Stimulated activated CD4-positive, alpha-beta T cell treated with anti-CD3 and anti-CD28 coated beads, Interleukin-15, amount 100 ng/mL, for 24 hours (primary cell): ENCODE measurements around the gene ARHGEF19.
"Not testable (repeated sequence)": the region's sequence is repeated elsewhere in the genome, so short reads cannot be mapped to it uniquely, and the experiment has no call there.

Experiments
- DNase-seq: peaks from one replicate; pipeline ENCODE4 v3.0.0-alpha.2; 2020

Gene ARHGEF19

DNA sequence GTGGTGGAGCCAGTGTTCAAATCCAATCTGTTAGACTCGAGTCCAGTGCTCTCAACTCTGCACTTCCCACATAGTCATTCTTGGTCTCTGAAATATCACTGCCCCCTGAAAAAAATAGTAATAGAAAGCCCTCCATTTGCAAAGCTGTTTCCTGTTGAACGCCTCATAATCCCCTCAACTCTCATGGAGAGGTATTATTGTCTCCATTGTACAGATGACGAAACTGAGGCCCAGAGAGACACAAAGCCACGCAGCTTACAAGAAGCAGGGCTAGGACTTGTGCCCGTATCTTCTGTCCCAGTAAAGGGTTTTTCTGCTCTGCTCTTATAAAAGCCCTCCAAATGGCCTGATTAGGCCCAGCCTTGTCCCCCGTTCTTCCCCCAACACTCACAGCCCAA lies 6.2 kb upstream of the ARHGEF19 start:
- DNase-seq = no peak

DNA sequence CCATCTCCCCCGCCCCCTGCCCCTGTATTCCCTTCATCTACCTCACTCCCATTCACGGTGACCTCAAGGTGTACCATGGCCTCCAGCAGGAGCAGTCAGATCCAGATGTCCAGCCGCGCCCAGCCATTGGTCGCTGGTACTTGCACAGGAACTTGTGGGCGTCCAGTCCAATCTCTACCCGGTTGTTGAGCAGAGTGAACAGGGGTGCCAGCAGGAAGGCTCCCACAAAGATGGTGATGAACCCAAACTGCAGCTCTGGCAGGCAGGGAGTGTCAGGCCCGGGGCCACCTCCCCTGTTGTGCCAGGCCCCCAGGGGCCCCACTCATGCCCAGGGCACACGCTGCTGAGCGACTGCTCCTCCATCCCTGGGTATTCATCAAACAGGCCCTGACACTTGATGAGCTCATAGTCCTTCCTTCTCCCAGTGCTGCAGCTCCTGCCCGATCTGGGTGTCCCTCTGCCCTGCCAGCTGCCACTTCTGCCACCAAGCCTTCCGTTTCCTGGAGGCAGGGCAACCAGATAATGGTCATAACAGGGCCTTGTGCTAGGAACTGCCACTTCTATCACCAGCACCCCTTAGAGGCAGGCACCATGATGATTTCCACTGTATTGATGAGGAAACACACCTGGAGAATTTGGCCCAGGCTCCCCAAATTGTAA lies 5.7 kb upstream of the ARHGEF19 start:
- no peak for DNase-seq

DNA sequence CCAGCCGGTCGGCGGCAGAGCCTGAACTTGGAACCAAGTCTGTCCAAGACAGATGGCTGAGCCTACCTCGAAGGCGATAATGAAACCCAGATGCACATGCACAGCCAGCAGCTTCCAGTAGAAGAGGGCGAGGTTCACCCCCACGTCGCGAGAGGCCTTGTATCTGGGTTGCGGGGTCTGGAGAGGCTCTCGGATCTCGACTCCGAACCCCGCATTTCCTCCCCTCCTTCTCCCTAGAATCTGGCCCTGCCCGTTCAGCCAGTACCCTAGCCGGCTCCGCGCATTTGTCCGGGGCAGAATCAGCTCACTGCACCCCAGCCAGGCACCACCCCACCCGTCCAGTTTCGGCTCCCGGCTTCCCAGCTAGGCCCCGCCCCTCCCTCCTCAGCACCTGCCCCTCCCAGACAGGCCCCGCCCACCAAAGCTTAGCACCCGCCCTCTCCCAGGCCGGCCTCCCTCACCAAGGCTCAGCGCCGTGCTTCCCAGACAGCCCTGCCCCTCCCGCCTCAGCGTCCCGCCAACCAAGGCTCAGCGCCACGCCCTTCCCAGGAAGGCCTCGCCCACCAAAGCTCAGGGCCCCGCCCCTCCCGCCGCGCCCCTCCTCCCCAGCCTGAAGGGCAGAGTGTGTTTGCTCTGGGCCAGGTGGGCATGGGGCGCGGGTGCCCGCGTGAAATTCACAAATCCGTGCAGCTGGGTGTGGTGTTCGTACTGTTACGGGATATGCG lies 4.8 kb upstream of the ARHGEF19 start:
- DNase-seq = peak; percentile 97

DNA sequence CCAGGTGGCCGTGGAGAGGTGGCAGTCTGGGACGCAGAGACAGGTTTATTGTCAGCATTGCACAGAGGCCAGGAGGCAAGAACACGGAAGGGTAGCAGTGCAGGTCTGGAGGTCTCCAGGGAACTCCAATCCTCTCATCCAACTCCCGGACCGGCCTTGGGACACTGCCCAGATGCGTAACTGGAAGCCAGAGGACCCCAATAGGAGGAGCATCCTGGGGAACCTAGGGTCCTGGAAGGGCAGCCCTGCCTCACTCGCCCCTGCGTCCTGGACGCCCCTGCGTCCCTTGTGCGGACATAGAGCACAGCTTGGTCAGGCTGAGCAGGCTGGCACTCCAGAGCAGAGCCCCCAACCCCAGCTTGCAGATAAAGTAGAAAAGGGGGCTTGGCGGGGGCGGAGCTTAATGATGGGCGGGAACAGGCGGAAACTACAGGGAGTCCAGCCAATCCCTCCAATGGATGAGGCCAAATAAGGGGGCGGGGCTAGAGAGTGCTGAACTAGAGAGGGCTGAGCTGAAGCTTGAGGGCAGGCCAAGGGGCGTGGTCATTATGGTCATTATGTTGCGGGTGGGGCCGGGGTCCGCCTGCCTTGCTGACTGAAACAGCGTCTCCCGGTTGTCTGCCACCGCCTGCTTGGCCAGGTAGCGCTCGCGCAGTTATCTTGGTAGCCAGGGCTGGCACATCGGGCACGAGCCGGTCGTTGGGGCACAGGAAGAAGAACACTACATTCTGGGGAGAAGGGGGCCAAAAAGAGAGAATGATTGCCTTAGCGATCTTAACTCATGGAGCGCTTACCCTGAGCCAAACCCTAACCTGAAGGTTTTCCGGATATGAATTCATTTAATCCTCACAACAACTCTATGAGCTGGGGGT lies 3.7 kb upstream of the ARHGEF19 start:
- peak; percentile 77 for DNase-seq

DNA sequence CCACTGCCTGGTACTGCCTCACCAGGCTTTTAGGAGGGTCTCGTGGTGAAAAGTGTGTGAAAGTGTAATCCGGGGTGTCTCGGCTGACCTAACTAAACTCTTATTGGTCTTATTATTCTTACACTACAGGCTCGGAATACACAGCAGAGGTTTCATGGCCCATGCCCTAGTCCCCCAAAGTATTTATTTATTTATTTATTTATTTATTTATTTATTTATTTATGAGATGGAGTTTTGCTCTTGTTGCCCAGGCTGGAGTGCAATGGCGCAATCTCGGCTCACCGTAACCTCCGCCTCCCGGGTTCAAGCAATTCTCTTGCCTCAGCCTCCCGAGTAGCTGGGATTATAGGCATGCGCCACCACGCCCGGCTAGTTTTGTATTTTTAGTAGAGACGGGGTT lies 2.8 kb upstream of the ARHGEF19 start:
- not testable (repeated sequence) for DNase-seq

DNA sequence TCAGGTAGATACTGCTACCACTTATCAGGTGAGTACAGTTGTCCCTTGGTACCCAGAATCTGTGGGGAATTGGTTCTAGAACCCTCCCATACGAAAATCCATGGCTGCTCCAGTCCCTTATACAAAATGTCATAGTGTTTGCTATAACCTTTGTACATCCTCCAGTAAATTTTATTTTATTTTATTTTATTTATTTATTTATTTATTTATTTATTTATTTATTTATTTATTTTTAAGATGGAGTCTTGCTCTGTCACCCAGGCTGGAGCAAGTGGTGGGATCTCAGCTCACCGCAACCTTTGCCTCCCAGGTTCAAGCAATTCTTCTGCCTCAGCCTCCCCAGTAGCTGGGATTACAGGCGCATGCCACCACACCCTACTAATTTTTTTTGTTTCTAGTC lies 1.1 kb upstream of the ARHGEF19 start:
- not testable (repeated sequence) for DNase-seq

DNA sequence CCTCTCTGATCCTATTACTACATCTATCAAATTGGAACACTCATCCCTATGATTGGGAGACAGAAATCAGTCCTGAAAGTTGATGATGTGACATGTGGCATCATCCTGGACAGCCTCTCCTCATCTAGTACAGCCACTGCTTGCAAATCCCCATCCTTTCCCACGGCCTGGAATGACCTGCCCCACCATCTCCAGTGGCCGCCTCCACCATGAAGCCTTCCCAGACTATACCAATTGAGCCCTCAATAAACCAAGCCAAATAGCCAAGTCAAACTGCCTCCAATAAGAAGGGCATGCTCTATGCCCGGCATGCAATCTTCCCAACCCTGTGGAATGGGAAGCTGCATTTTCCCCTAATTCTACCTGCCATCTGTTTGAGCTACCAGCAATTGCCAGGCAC lies 561 bp upstream of the ARHGEF19 start:
- DNase-seq = no peak

DNA sequence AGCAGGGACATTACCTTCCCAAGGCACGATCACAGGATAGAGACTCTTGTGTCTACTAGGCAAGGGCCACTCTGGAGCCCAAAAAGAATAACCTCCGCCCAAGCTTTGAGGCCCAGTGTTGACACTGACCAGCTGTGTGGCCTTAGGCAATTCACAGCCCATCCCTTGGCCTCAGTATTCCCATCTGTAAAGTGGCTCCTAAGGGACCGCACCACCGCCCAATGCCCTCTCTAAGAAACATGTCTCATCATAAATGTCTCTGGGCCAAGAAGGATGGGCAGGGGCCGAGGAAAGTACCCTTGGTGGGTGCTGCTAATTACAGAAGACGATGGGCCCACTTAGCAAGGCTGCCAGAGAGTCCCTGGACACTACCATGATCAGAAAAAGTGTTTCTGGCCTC lies 628 bp downstream of the ARHGEF19 start:
- DNase-seq = no peak

DNA sequence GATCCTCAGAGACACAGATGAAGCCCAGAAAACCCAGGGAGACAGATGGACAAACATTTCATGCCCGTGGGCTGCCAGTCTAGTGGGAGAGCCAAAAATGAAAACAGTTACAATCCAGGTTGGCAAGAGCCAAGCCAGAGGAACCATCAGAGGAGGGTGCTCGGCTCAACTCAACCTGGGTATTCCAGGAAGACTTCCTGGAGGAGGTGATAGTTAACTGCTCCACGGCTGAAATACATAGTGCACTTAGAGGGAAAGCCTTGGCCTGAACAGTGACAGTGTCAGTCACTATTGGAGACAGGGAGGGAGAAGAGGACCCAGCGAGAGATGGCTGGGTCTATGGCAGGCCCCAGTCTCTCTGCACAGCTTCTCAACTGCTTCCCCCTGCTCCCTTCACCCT lies 1.9 kb downstream of the ARHGEF19 start:
- DNase-seq = no peak

DNA sequence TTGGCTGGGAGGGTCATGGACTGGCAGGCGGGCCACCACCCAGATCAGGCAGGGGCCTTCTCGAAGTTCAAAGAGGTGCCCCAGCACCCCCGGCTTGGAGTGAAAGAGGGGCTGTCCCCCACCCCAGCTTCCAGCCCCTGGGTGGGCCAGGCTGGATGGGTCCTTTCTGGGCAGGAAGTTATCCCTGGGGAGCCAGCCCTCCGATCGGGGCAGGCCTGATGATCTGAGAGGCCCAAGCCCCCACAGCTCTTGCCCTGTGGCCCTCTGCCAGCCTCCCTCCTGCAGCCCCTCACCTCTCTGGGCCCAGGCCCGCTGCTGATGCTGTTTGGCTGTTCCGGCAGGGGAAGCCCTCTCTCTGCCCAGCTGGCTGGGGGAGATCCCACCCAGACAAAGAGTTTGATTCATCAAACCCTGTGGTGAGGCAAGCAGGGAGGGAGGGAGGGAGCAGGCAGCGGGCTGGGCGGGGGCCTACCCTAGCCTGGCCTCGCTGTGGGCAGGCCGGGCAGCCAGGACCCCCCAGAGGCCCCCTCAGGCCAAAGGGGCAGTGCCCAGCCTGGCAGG lies 2.5 kb downstream of the ARHGEF19 start:
- no peak for DNase-seq

DNA sequence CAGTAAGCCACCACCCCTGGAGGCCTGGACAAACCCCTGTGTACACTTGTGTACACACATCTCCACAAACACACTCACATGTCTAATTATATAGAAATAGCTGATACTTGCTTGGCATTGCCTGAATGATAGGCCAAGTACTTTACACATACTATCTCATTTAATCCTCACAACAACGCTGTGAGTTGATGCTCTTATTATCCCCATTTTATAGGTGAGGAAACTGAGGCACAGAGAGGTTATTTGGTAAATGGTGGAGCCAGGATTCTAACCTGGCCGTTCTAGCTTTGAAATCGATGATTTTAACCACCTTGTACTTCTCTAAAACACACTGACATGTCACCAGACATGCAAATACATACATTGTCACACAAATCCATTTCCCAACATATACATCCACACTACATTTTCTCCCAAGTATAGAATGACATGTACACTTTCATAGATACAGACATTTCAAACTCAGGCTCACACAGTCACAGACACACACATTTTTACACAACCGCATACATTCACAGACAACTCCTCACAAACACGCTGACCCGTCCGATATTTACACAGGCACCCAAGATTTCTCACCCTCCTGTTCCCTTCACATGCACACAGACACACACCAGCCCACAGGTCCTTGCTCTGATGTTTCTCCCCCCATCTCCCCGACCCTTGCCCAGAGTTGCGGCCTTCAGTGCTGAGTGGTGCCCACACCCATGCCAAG lies 3.2 kb downstream of the ARHGEF19 start:
- no peak for DNase-seq

DNA sequence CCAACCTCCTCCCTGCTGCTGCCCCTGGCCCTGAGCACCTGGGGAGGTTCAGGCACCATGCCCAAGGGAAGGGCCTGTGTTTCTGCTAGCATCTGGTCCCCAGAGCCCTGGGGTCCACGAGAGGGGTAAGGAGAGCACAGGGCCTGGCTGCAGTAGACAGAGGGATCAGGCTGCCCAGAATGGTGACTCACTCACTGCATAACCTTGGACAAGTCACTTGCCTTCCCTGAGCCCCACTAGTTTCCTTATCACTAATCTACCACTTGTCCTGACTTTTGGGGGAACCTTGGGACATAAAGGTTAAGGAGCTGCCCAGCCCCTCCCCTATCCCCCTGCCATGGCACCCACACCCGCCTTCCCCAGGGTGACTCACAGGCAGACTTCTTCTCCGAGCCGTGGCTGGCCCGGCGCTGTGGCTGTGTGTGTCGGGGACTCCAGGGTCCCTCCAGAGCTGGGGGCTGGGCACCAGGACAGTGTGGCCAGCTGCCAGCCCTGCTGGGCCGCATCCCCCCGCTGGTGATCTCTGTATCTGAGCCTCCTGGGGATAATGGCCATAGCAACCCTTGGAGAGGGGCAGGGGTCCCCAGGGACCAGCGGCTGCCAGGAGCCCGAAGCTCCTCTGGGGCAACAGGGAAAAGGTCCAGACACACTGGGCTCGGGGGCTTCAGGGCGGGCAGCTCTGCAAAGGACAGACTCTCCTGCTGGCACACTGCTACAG lies 4.0 kb downstream of the ARHGEF19 start:
- no peak for DNase-seq

DNA sequence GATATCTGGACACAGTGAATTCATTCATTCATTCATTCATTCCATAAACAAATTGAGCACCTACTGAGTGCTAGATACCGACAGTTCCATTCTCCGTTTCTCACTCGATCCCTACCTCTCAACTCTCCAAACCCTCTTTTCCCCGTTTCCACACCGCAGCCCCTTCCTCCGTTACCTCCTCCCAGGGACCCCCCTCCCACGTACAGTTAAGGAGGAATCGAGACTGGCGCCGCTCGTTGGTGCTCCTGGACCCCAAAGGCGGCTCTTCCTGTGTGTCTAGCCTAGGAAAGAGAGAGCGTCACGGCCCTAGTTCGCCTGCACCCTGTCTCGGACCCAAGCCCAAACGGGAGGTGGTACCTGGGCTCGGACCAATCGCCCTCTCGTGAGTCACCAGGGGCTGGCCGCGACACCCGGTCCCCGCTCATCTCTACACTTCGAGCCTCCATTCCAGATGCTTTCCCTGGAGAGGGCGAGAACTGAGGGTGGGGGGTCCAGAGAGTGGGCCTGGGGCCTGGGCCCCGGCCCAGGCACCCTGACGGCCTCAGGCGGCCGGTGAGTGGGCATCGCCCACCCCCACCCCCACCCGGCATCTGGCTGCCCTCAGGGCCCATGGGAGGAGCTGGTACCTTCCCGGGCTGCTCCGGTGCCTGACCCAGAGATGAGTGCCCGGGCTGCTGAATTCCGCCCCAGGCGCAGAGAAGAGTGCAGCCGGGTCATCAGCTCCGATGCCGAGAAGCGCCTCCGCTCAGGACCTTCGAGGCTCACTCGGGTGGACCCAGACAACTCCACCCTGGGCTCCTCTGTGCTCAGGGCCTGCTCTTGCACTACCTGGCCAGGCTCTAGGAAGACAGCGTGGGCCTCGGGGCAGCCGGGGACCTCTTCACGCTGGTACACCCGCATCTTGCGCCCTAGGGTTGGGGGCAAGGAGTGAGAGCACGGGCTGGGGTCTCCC lies 4.9 kb downstream of the ARHGEF19 start:
- DNase-seq = no peak

DNA sequence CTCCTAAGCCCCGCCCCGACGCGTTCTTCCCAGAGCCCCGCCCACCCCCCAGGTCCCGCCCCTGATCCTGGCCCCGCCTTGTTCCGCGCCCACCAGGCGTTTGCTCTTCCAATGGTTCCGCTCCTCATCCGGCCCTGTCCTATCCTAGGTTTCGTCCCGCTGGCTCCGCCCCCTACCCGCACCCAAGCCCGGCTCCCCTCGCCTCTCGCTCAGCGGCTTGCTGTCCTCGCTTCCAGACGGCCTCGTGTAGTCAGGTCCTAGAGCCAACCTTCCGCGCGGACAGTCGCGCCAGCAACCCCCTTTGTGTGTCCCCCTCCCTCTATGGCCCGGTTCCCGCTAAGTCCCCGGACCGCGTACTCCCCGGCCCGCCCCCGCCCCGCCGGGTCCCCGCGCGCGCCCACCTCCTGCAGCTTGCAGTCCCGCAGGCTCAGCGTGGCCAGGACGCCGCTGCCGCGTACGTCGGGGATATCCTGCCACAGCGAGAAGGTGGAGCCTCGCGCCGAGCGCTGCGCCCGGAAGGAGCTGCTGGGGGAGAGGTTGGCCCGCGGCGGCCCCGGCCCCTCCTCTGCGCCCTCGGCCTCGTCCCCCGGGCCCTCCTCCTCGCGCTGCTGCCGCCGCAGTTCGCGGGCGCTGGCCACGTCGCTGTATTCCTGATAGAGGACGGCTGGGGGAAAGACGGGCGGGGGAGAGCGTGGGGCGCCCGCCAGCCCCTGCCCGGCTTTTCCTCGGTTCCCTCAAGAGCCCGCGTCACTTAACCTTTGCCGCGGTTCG lies 5.7 kb downstream of the ARHGEF19 start:
- peak; percentile 97 for DNase-seq

DNA sequence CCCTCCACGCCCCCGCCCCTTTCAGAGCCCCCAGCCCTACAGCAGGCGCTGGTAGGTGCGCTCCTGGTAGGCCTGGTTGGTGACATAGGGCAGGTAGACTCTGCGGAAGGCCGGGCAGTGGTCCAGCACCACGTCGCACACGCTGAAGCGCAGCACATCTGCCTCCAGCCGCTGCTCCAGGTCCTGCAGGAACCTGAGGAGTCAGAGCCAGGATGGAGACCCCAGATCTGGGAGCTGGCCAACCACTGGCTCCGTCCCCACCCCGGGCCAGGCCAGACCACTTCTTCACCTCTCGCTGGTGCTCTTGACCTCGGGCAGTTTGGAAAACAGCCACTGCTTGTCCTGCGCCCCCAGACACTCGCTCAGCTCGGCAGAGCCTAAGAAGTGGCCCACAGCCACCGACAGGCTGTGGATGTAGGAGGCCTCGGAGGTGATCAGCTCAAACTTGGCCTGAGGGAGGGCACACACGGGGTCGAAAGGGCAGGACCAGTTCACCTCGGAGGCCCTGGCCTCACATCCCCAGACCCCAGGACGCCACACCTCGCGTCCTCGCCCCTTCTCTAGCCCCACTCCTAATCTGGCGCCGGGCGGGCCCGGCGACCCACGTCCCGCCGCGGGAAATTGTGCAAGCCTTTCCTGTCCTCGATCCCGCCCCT lies 6.4 kb downstream of the ARHGEF19 start:
- DNase-seq = no peak

DNA sequence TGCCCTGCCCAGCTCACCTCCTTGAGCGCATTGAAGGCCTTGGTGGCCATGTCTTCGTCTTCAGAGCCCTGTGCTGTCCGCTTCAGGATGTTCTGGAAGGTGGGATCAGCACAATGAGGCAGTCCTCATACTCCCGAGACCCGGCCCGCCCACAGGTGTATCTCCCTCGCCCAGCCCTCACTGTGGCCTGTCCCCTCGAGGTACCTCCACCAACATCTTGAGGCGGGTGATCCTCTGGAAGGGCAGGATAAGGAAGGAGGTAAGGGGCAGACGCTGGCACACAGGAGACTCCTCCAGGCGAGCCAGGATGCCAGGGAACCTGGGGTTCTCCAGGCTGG lies 7.1 kb downstream of the ARHGEF19 start:
- DNase-seq = no peak

DNA sequence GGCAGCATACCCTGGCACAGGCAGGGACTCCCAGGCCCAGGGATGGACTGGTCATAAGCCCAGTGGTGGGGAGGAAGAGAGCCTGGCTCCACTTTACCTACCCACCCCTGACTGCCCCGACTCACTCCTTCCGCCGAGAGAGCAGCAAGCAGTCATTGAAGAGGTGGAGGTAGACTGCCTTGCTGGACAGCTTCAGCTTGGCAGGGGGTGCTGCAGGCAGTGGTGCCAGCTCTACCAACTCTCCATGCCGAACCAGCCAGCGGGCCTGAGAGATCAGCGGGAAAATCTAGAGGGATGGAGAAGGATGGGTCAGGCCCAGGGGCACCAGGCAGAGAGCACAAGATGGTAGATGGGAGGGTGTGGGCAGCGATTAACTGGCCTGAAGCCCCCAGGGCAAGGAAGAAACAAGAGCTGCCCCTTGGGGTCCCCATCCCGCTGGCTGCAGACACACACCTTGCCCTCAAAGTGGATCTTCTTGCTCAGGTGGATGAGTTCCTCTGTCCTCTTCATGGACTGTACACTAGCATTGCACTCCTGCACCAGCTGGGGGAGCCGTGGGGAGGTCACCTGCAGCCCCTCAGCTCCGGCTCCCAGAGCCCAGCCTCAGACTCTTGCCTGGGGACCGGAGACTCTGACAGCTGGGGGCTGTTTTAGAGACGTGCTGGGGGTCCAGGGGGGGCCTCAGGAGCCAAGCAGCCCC lies 7.7 kb downstream of the ARHGEF19 start:
- DNase-seq = peak; percentile 52

DNA sequence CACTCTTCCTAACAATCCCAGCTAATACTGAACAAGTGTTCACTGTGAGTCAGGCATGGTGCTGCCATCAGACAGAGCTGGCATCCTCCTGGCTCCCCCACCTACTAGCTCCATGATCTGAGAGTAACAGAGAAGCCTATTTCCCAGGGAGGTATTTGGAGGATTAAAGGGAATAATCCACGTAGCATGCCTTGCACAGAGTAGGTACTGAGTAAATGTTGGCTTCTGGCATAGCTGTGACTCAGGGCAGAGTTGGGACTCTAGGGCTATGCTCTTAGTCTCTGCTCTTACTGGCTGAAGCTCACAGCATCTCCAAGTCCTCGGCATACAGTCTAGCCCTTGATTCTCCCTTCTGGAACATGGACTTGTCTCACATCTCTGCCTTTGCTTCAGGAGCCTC lies 8.2 kb downstream of the ARHGEF19 start:
- DNase-seq = no peak

DNA sequence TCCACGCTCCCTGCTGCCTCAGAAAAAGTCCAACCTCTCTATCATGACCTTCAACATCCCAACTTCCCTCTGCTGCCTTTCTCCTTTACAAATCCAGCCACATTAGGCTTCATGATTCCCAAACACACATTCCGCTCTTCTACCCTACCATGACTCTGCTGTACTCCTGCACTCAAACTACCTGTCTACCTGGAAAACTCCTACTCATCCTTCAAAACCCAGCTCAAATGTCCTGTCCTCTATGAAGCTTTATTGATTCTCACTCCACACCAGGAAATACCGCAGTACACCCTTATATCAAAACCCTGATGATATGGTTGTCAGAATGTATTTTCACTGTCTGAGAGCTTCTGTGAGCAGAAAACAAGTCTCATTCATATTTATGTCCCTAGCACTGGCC lies 8.9 kb downstream of the ARHGEF19 start:
- no peak for DNase-seq
